Activated naive CD4-positive, alpha-beta T cell treated with Interleukin-2 at 50 U/mL for 16 hours (primary cell): ENCODE results near the gene NCKAP1.

Source experiments
- DNase-seq: peaks from one replicate; pipeline ENCODE4 v3.0.0-alpha.2; 2020

The NCKAP1 gene

GRCh38 chr2:182946958-182947369, 91.3 kb downstream of the NCKAP1 start:
- no peak for DNase-seq

GRCh38 chr2:182943339-182943738, 94.9 kb downstream of the NCKAP1 start:
- no peak for DNase-seq

- no peak for DNase-seq
These were observed 95.5 kb downstream of the NCKAP1 start for GRCh38 chr2:182942756-182943155.

- no peak for DNase-seq
These were observed 96.3 kb downstream of the NCKAP1 start for GRCh38 chr2:182941919-182942318.

GRCh38 chr2:182941121-182941722, 97.0 kb downstream of the NCKAP1 start:
- DNase-seq, result no peak

- DNase-seq, result no peak
These were observed 100.4 kb downstream of the NCKAP1 start for GRCh38 chr2:182937870-182938269.

GRCh38 chr2:182933629-182934028, 104.6 kb downstream of the NCKAP1 start:
- no peak for DNase-seq

- DNase-seq, result no peak
These were observed 108.3 kb downstream of the NCKAP1 start for GRCh38 chr2:182929972-182930371.

GRCh38 chr2:182924306-182924705, 114.0 kb downstream of the NCKAP1 start:
- DNase-seq, result no peak

- no peak for DNase-seq
These were observed 117.0 kb downstream of the NCKAP1 start for GRCh38 chr2:182921234-182921633.

- no peak for DNase-seq
These were observed 117.6 kb downstream of the NCKAP1 start for GRCh38 chr2:182920631-182921056.

GRCh38 chr2:182920089-182920488, 118.2 kb downstream of the NCKAP1 start:
- no peak for DNase-seq

GRCh38 chr2:182918961-182919652, 119.2 kb downstream of the NCKAP1 start:
- DNase-seq, result no peak

GRCh38 chr2:182917924-182918323, 120.3 kb downstream of the NCKAP1 start:
- DNase-seq, result no peak

GRCh38 chr2:182916417-182916816, 121.8 kb downstream of the NCKAP1 start:
- DNase-seq, result no peak

GRCh38 chr2:182915369-182916326, 122.6 kb downstream of the NCKAP1 start:
- DNase-seq, result no peak

GRCh38 chr2:182914852-182915251, 123.4 kb downstream of the NCKAP1 start:
- no peak for DNase-seq

- no peak for DNase-seq
These were observed 125.2 kb downstream of the NCKAP1 start for GRCh38 chr2:182913064-182913463.

GRCh38 chr2:182912518-182912915, 125.7 kb downstream of the NCKAP1 start:
- DNase-seq, result no peak

GRCh38 chr2:182911813-182912517, 126.3 kb downstream of the NCKAP1 start:
- DNase-seq, result no peak

GRCh38 chr2:182910965-182911364, 127.3 kb downstream of the NCKAP1 start:
- DNase-seq, result no peak

- DNase-seq, result no peak
These were observed 131.0 kb downstream of the NCKAP1 start for GRCh38 chr2:182907081-182907830.
